GM21737 (cell line): ENCODE measurements around the gene CRADD.

ENCODE experiments used
- ATAC-seq: cut with Tn5 transposase; IDR thresholded peaks from one replicate; pipeline ENCODE4 v1.9.1; 2021; ENCODE audit warnings: mild to moderate bottlenecking, moderate library complexity; ENCODE audit not compliant: unreplicated experiment

Gene CRADD

GRCh38 chr12:93670104-93670503 lies 7.1 kb upstream of the CRADD start:
- no peak for ATAC-seq

- ATAC-seq = no peak
Measured at GRCh38 chr12:93671044-93671443, 6.1 kb upstream of the CRADD start.

DNA sequence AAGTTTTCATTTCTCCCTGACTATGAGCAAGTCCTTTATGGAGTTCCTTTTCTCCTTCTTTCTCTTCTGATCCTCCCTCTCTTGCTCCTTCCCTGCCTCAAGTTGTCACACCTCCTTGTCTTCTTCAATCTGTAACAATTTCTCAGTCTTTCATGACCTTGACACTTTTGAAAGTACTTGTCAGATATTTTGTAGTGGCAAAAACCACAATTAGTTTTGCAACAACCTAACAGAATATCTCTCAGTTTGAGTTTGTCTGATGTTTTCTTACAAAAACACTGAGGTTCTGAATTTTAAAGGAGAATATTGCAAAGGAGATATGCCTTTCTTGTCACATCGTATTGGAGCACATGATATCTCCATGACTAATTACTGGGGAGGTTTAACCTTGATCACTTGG lies 4.1 kb upstream of the CRADD start:
- no peak for ATAC-seq

DNA sequence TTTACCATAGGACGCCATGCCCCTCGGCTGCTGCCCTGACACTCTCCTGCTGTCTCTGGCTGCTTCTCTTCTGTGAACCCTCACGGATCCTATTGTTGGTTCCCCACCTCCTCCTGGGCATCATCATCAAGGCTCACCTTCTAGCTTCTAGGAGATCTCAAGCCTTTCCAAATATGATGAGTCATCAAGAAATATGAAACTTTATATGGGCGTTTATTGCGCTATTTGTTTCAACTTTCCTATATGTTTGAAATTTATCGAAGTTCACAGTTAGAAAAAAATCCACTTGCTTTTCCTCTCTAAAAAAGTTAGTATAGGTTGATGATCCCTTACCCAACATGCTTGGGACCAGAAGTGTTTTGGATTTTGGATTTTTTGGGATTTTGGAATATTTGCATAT lies 2.8 kb upstream of the CRADD start:
- no peak for ATAC-seq

DNA sequence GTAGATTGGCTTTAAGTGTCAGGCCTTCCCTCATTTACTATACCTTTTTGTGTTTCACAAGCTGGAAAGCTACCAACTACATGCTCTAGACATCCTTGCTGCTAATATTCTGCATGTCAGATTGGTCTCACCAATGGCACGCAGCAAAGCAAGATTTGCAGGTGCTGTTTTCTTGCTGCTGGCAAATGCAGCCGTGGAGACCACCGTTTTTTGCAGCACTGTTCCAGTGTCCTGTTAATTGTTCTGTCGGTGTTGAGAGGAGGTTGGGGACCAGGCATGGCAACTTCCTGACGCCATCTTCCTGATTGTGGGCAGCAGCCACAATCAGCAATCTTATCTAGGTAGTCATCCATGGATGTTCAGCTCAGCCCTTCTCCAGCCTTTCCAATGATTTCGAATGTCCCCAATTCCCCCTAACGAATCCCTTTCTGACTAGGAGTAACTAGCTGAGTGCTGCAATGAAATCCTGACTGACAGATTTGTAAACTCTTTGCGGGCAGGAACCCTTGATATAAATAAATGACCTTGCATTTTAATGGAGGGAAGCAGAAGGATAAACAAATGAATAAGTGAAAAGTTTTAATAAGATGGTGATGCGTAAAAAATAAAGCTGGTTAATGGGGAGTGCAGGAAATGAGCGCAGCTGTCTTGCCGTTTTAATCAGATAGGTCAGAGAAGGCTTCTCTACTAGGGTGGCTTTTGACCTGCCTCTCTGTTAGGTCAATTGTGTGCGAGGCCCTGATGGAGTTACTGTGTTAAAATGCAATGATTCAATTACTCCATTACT lies 574 bp upstream of the CRADD start:
- no peak for ATAC-seq

GRCh38 chr12:93678779-93679178 lies 1.6 kb downstream of the CRADD start:
- ATAC-seq = no peak

GRCh38 chr12:93679308-93679925 lies 2.2 kb downstream of the CRADD start:
- no peak for ATAC-seq

GRCh38 chr12:93680006-93680405 lies 2.8 kb downstream of the CRADD start:
- ATAC-seq = no peak

DNA sequence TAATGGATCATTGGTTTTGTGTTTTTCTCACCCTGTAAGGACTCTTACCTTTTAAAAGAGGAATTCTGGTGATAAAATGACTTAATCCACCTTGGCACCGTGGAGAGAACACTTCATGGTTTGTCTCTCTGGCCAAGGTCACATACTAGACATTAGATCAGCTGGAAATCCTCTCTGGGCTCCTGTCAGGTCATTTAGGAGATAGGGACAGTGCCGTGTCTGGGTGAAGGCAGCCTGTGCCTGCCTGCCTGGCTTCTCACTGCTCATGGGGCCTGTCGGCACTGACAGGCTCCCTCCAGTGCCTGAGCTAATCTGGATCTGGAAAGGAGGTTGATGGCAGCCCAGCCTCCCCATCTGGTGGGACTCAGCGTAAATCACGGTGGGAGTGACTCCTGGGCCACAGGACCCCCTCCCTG lies 5.7 kb downstream of the CRADD start:
- ATAC-seq = no peak

DNA sequence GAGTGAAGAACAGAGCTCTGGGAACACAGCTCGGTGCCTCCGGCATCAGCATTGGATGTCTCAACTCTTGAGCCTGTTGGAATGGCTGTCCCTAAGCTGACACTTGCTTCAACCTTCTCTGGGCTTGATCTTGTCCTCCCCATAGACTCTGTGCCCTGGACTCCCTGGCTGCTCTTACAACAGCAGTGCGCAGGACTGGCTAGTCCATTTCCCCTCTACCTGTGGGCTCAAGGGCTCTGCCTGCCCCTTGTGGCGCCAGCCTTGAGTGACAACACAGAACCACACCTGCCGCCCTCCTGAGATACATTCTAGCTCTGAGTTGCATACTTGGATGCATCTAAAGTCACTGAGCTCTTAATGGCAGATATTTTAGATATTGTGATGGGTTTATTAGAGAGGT lies 6.2 kb downstream of the CRADD start:
- ATAC-seq = no peak

DNA sequence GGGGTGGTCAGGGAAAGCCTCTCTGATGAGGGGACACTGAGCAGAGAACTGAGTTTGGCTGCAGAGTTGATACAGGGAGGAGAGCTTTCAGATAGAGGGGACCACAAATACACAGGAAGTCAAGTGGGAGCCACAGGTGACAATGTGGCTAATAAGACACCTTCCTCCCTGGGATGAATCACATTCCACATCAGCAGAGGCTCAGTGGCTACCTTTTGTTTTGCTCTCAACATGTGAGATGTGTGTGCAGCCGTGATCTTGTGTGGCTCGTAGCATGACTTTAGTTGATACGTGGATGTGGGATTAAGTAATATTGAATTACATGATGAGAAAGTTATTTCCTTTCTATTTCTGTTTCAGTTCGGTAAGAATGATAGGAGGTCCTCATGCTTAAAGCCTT lies 7.5 kb downstream of the CRADD start:
- no peak for ATAC-seq

- ATAC-seq = no peak
Measured at GRCh38 chr12:93686572-93687356, 9.6 kb downstream of the CRADD start.

DNA sequence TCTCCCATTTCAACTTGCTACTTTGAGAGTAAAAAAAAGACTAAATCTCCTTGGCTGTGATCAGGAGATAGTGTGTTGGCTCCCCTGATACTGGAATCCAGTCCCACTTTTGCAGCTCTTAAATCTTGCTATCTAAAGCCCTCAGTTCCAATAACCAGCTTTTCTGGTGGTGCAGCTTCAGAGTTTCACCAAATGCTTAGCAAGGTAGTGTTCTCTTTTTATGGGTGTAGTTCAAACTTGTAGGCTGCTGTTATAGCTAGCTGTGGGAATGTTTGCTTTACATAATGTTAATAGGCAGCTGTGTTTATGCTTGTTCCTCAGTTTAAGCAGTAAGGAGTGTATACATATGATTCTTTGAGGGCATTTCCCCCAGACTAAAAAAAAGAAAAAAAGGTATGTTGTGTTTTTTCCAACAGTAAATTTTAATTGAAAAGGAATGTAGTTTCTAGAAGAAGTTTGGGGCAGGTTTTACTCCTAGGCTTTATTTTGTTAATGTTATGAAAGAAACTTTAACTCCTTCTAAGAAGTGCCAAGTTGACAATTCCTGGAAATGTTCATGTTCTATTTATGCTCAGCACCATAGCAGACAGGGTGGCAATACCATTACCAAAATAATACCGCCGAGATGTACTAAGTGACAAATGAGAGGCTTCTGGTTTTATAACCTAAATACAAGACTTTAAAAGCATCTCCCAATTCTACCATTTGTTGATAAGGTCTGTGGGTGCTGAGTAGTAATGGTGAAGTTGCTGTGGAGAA lies 12.1 kb downstream of the CRADD start:
- ATAC-seq = no peak

DNA sequence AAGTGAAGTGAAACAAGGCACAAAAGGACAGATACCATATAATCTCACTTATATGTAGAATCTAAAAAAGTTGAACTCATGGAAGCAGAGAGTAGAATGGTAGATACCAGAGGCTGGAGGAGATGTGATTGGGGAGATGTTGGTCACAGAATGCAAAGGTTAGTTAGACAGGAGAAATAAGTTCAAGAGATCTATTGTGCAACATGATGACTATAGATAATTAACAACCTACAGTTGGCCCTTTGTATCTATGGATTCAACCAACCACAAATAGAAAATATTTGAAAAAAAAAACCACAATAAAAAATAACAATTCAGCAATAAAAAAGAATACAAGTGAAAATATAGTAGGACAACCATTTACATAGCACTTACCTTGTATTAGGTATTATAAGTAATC lies 19.3 kb downstream of the CRADD start:
- no peak for ATAC-seq

DNA sequence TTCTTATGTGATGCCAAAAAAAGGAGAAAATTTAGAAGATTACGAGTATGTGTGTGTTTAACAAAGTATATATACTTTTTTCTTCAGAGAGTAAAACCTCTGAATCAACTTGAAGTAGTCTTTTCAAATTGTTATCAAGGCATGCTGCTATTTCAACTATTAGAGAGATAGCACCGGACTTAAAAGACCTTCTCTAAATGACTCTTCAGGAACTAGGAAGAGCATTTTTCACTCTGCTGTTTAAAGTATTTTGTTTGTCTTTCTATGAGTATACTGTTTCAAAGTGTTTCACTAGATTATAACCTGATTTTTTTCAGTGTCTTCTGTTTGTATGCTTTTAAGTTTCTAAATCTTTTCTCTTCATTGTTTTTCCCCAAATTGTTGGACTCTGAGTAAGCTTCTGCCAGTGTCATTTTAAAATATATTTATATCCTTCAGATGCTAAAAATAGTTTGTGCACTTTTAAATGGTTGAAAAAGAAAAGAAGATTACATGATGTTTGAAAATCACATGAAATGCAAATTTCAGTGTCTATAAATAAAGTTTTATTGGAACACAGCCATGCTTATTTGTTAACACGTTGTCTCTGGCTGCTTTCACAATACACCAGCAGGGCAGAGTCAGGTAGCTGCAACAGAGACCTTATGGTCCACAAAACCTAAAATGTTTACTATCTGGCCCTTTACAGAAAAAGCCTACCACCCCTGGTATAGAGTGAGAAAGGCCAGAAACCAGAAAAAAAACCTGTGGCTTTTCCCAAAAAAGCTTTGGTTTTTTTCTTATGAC lies 21.3 kb downstream of the CRADD start:
- ATAC-seq = no peak

GRCh38 chr12:93699271-93700145 lies 22.3 kb downstream of the CRADD start:
- no peak for ATAC-seq

GRCh38 chr12:93702707-93703315 lies 25.6 kb downstream of the CRADD start:
- no peak for ATAC-seq

DNA sequence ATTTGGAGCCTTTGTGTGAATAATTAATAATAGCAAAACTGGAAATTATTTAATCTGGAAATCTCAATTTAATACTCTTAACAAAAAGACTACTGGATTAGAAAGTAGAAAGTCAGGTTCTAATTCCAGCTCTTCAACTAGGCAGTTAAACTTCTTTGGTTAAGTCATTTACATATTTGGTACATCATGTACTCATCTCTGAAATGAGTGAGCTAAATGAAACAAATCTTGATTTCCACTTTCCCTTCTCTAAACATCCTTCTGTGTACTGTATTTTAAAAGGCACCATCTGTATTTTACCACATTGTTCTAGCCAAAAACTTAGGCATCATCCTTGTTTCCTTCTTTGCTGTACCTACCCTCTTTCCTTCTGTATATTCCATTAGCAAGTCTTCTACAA lies 26.9 kb downstream of the CRADD start:
- no peak for ATAC-seq

GRCh38 chr12:93704625-93705024 lies 27.4 kb downstream of the CRADD start:
- ATAC-seq = no peak
